Breast epithelium (tissue), 4 donors: ENCODE measurements around the gene SPATA31D4. TPM values are rescaled to one million over a fixed set of nuclear protein-coding genes. Genes with fewer than 3 reads are reported as not detected.
"Not testable (repeated sequence)": the region's sequence is repeated elsewhere in the genome, so short reads cannot be mapped to it uniquely, and the experiment has no call there.

ENCODE experiments used
- DNase-seq, 2 donors: peaks; one replicate each; pipeline ENCODE4 v3.0.0-alpha.2; 2019; ENCODE audit warnings: low spot score in 2 of 2
- H3K27ac ChIP-seq, 2 donors: fragments of 200-600 bp; sonication (generic) in 1 of 2; one replicate each; pipeline ENCODE4 v1.5.1; 2016 to 2019; ENCODE audit warnings: mild to moderate bottlenecking in 1 of 2
- H3K27me3 ChIP-seq, 2 donors: fragments of 200-600 bp; sonication (generic) in 1 of 2; one replicate each; pipeline versions ENCODE4 v1.5.1 to v1.6.0; 2017 to 2019; ENCODE audit warnings: control low read depth in 1 of 2, mild to moderate bottlenecking in 1 of 2
- H3K36me3 ChIP-seq: fragments of 200-600 bp; one replicate; pipeline ENCODE4 v1.5.1; 2019
- H3K4me1 ChIP-seq, 2 donors: fragments of 200-600 bp; sonication (generic); one replicate each; pipeline ENCODE4 v1.5.1; 2016 to 2019; ENCODE audit warnings: control low read depth in 1 of 2
- H3K4me3 ChIP-seq, 3 donors: fragments of 200-600 bp; sonication (generic); 1 replicate in 2 of 3; 2 replicates in 1 of 3; pipeline ENCODE4 v1.5.1; 2016 to 2019; ENCODE audit warnings: mild to moderate bottlenecking in 3 of 3, moderate library complexity in 2 of 3
- H3K9me3 ChIP-seq, 2 donors: fragments of 200-600 bp; sonication (generic) in 1 of 2; one replicate each; pipeline ENCODE4 v1.5.1; 2016 to 2019; ENCODE audit warnings: control low read depth in 1 of 2
- POLR2A ChIP-seq: fragments of 450-650 bp; IDR thresholded peaks from one replicate; pipeline ENCODE4 v1.6.1; 2016; ENCODE audit warnings: antibody characterized with exemption, mild to moderate bottlenecking, moderate library complexity
- POLR2AphosphoS5 ChIP-seq, 3 donors: sonication (generic); formaldehyde crosslinking; IDR thresholded peaks; one replicate each; pipeline ENCODE4 v1.6.1; 2017; ENCODE audit warnings: antibody characterized with exemption in 3 of 3
- intact Hi-C: fragments of 100-400 bp; cut with DNase I; formaldehyde crosslinking; loops from one replicate; pipeline ENCODE4 v1.15.1; 2023; ENCODE audit warnings: low total_unique reads
- total RNA-seq, 3 donors: library from RNA; depleted of rRNA; stranded (reverse); fragments of >200 nt; gene quantifications; one replicate each; pipeline ENCODE4 v1.1.0, GENCODE V29; 2016
- TF ChIP-seq, protein P1 (sequence below), 3 donors: fragments of 450-650 bp; IDR thresholded peaks; one replicate each; pipeline ENCODE4 v1.5.1; 2016 to 2017; ENCODE audit warnings: antibody characterized with exemption in 3 of 3, mild to moderate bottlenecking in 3 of 3, moderate library complexity in 3 of 3

SPATA31D4 gene
- total RNA-seq, 3 donors from 2014 or later: not detected

DNA sequence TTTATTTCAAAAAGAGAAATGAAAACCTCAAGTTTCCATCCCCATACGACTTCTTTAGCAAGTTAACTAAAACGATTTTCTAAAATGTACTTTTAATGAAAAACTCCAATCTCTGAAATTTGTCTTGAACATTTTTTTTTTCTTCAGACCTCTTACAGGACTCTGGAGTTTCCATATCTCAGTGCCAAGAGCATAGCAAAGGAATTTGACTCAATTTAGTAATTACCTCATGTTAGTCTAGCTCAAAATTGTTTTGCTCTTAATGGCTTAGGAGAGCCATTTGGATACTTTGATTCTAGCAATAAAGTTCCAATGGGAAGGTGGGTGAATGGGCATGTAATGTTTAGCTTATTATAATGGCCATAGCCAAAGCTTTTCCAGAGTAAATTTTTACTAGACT, 26.0 kb upstream of the SPATA31D4 start:
- Histone ChIP-seq H3K27ac (no peak overlapping the region), H3K36me3 (no peaks in the 10 kb centered on the region), H3K27me3 (no peaks in the 10 kb centered on the region), H3K4me1 (no peaks in the 10 kb centered on the region), H3K9me3 (no peaks in the 10 kb centered on the region), H3K4me3 (no peak overlapping the region)
- TF ChIP-seq POLR2AphosphoS5 (IDR thresholded peaks at IDR 0.05) (no peak), POLR2A (no peak)
- TF ChIP-seq, protein P1, sequence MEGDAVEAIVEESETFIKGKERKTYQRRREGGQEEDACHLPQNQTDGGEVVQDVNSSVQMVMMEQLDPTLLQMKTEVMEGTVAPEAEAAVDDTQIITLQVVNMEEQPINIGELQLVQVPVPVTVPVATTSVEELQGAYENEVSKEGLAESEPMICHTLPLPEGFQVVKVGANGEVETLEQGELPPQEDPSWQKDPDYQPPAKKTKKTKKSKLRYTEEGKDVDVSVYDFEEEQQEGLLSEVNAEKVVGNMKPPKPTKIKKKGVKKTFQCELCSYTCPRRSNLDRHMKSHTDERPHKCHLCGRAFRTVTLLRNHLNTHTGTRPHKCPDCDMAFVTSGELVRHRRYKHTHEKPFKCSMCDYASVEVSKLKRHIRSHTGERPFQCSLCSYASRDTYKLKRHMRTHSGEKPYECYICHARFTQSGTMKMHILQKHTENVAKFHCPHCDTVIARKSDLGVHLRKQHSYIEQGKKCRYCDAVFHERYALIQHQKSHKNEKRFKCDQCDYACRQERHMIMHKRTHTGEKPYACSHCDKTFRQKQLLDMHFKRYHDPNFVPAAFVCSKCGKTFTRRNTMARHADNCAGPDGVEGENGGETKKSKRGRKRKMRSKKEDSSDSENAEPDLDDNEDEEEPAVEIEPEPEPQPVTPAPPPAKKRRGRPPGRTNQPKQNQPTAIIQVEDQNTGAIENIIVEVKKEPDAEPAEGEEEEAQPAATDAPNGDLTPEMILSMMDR (IDR thresholded peaks at IDR 0.05): no peak
- intact Hi-C loops: no loop called here
- no peak for DNase-seq

DNA sequence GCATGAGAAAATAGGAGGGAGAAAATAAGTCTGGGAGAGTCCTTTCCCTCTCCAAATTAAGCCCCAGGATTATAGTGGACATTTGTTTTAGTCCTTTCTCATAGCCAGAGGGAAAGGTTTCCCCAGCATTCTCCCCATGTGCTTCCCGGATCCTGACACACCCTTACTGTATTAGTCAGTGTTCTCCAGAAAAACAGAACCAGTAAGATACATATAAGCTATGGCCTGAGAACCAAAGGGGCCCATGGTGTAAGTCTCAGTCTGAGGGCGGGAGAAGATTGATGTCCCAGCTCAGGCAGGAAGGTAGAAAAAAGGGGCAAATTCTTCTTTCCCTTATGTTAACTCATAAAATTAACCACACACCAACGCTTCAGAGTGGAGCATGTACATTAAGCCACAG, 25.6 kb upstream of the SPATA31D4 start:
- H3K27me3 ChIP-seq: no peaks in the 10 kb centered on the region
- no peak for TF ChIP-seq POLR2A
- TF ChIP-seq, protein P1 (IDR thresholded peaks at IDR 0.05): no peak
- no peak for TF ChIP-seq POLR2AphosphoS5 (IDR thresholded peaks at IDR 0.05)
- no peak overlapping the region for H3K27ac ChIP-seq
- intact Hi-C loops: no loop called here
- no peak for DNase-seq
- H3K9me3 ChIP-seq: no peaks in the 10 kb centered on the region
- H3K4me1 ChIP-seq: no peaks in the 10 kb centered on the region
- no peaks in the 10 kb centered on the region for H3K36me3 ChIP-seq
- H3K4me3 ChIP-seq: no peak overlapping the region

DNA sequence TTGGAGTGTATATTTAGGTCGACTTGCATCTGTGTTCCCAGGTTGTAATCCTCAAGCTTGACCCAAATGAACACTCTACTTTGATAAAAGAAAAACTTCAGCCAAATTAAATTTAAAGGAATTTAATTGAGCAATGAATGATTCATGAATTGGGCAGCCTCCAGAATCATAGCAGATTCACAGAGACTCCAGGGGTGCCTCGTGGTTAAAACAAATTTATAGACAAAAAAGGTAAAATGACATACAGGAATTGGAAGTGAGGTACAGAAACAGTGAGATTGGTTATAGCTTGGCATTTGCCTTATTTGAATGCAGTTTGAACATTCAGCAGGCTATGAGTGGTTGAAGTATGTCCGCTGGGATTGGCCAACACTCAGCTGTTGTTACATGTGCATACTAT, 21.6 kb upstream of the SPATA31D4 start:
- intact Hi-C loops: no loop called here
- Histone ChIP-seq H3K9me3 (no peaks in the 10 kb centered on the region), H3K27me3 (no peaks in the 10 kb centered on the region), H3K36me3 (no peaks in the 10 kb centered on the region), H3K4me3 (no peak overlapping the region), H3K4me1 (no peaks in the 10 kb centered on the region), H3K27ac (no peak overlapping the region)
- no peak for DNase-seq
- TF ChIP-seq POLR2AphosphoS5 (IDR thresholded peaks at IDR 0.05) (no peak), POLR2A (no peak)
- TF ChIP-seq, protein P1 (IDR thresholded peaks at IDR 0.05): no peak

DNA sequence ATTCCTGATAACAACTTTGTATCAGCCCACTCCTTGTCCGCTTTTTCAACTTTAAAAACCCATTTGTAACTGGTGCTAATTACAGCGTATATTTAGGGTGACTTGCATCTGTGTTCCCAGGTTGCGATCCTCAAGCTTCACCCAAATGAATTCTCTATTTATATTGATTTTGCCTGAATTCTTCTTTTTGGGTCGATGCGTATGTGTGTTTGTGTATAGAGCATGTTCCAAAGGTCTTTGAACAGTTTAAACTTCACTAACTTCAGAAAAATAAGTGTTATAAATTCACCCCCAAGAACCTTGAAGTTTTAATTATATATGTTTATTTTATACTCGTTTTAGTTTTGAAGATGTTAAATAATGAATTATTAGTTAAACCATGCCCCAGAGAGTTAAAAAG, 16.1 kb upstream of the SPATA31D4 start:
- intact Hi-C loops: no loop called here
- no peak for TF ChIP-seq POLR2AphosphoS5 (IDR thresholded peaks at IDR 0.05)
- no peak for TF ChIP-seq POLR2A
- TF ChIP-seq, protein P1 (IDR thresholded peaks at IDR 0.05): no peak
- H3K4me1 ChIP-seq: no peaks in the 10 kb centered on the region
- no peaks in the 10 kb centered on the region for H3K36me3 ChIP-seq
- DNase-seq: no peak
- no peak overlapping the region for H3K4me3 ChIP-seq
- H3K9me3 ChIP-seq: no peaks in the 10 kb centered on the region
- no peaks in the 10 kb centered on the region for H3K27me3 ChIP-seq
- no peak overlapping the region for H3K27ac ChIP-seq

DNA sequence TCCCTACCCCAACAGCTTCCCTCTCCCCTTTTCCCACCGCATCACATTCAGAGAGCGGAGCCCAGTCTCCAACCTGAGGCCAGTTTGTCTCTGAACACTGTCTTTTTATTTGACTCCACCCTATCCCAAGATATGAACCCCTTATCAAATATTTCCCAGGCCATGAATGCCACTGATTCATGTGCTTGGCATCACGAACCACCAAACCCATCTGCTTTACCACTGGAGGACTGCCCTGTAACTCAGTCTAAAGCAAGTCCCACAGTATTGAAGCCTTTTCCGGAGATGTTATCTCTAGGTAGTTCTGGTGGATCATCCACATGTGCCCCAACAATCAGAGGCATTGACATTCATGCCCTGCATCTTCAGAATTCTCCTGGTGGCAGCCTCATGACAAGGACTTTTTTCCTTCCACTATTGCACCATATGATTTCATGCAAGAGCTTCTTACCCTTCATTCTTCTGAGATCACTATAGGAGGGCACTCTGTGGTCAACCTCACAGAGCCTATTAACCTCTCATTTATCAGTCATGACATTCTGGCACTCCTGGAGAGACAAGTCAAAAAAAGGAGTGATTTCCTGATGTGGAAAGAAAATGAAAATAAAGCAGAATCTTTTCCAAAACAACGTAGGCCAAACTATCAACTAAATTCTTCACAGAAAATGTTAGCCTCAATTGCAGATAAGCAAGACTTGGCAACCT, 12.3 kb upstream of the SPATA31D4 start:
- DNase-seq: no peak
- intact Hi-C loops: no loop called here
- TF ChIP-seq, protein P1 (IDR thresholded peaks at IDR 0.05): no peak
- no peak for TF ChIP-seq POLR2A
- TF ChIP-seq POLR2AphosphoS5 (IDR thresholded peaks at IDR 0.05): no peak
- H3K27ac ChIP-seq: no peak overlapping the region
- no peaks in the 10 kb centered on the region for H3K4me1 ChIP-seq
- no peaks in the 10 kb centered on the region for H3K9me3 ChIP-seq
- no peak overlapping the region for H3K4me3 ChIP-seq
- H3K36me3 ChIP-seq: no peaks in the 10 kb centered on the region
- no peaks in the 10 kb centered on the region for H3K27me3 ChIP-seq

DNA sequence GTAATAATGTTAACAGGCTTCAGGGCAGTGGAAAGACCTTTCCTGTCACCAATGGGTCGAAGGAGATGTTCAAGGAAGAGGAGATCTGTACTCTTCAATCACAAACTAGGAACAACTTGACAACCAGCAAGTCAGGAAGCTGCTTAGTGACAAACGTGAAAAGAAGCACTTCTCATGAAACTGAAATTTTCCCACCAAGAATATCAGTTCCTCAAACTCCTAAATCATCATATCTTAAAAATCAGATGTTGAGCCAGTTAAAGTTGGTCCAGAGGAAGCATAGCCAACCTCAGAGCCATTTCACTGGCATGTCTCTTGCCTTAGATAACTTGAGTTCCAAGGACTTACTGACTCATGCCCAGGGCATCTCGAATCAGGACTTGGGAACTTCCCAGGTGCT, 9.7 kb upstream of the SPATA31D4 start:
- H3K4me3 ChIP-seq, intact Hi-C loops, H3K4me1 ChIP-seq, H3K27me3 ChIP-seq, H3K36me3 ChIP-seq, DNase-seq, H3K27ac ChIP-seq, H3K9me3 ChIP-seq: not testable (repeated sequence)

DNA sequence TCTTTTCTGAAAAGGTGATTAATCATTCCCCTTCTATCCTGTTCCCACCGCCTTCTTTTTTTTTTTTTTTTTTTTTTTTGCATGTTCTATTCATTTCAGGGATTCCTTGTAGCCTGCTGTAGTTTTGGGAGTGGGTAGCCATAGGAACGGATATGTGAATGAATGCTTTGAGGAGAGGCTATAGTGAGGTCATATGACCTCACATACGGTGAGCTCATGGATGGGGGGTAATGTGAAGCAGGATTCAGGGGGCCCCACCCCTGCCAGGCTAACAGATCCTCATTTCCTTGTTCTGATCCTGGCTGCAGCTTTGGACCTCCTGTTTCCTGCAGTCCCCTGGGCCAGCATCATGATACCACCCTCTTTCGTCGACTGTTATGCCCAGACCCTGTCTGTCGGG, 1.9 kb downstream of the SPATA31D4 start:
- H3K4me1 ChIP-seq, H3K36me3 ChIP-seq, H3K4me3 ChIP-seq, intact Hi-C loops, H3K27ac ChIP-seq, DNase-seq, H3K27me3 ChIP-seq, H3K9me3 ChIP-seq: not testable (repeated sequence)

DNA sequence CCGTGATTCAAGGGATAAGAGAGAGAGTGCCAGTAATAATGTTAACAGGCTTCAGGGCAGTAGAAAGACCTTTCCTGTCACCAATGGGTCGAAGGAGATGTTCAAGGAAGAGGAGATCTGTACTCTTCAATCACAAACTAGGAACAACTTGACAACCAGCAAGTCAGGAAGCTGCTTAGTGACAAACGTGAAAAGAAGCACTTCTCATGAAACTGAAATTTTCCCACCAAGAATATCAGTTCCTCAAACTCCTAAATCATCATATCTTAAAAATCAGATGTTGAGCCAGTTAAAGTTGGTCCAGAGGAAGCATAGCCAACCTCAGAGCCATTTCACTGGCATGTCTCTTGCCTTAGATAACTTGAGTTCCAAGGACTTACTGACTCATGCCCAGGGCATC, 5.3 kb downstream of the SPATA31D4 start:
- H3K4me3 ChIP-seq, DNase-seq, H3K36me3 ChIP-seq, intact Hi-C loops, H3K27ac ChIP-seq, H3K27me3 ChIP-seq, H3K4me1 ChIP-seq, H3K9me3 ChIP-seq: not testable (repeated sequence)
